HG03066 (cell line): ENCODE data around the gene STK10.

Experiments used
- ATAC-seq: cut with Tn5 transposase; IDR thresholded peaks from one replicate; pipeline ENCODE4 v1.9.1; 2021; ENCODE audit warnings: low read depth; ENCODE audit not compliant: unreplicated experiment

The STK10 gene

GRCh38 chr5:172189693-172190296 is 1.8 kb upstream of the STK10 start:
- ATAC-seq: no peak

DNA sequence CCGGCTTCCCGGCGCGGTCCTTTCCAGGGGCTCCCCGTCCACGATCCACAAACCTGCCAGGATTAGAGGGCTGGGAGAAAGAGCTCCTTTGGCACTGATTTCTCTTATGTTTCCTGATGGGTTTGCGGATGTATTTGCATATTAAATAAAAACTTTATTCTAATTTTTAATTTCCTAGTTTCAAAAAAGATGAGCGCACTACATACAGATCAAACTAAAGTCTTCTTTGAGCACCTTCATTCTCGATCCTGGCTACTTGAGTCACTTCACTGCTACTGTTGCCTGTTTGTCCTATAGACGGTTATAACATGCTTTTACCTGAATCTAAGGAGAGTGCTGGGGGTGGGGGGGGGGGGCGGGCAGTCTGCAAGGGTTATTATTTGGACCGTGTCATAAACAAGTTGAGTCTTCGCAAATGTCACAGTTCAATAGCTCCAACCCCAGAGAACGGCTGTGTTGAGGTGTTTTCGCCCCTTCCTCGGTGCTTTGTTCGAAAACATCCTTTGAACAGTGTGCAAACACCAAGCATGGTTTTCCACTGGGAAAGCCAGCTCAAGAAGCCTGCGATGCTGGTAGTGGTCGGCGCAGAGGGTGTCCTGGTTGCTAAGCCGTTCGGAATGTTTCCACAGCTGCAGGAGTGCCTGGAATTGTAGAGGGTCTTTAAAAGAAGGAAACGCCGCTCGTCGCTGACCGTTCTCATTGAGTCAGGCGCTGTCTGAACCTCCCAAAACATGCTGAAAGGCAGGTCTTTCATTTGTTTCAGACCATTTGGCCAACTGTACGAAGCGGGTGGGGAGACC is 1.1 kb upstream of the STK10 start:
- ATAC-seq: no peak

DNA sequence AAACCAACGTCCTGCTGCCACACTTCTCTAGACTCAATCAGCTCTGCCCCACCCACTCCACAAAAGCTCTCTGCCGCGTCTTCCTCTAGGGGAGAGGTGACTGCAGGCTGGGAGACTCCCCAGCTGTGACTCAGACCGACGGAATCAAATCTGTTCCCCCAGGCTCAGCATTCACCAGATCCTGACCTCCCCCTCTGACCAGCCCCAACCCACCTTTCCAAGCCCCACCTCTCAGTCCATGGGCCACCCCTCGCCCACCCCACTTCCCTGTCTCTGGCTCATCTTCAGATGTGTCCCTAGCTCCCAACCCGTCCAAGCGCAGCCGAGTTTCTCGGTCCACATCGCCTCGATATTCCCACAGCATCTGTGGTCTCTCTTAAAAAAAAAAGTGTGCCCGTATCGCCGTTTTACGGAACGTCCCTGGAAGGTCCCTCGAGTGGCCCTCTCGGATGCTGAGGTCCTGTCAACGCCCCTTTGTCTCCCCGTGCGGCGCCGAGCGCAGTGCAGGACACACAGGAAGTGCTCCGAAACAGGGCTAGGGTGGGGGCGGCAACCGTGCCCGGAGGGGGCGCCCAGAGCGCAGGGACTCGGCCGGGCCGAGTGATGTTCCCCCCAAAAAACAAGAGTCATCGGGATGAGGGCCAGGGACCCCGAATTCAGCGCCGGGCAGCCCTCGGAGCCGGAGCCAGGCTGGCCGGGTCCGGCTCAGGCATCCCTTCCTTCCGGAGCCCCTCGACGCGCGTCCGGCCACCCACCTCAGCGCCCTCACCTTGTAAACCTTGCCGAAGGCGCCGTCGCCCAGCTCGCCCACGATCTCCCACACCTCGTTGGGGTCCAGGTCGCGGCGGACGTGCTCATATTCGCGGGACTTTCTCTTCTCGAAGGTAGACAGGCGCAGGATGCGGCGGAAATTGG is 649 bp downstream of the STK10 start:
- peak; percentile 29 for ATAC-seq

- ATAC-seq: no peak
Measured at GRCh38 chr5:172186114-172186695, 1.8 kb downstream of the STK10 start.

DNA sequence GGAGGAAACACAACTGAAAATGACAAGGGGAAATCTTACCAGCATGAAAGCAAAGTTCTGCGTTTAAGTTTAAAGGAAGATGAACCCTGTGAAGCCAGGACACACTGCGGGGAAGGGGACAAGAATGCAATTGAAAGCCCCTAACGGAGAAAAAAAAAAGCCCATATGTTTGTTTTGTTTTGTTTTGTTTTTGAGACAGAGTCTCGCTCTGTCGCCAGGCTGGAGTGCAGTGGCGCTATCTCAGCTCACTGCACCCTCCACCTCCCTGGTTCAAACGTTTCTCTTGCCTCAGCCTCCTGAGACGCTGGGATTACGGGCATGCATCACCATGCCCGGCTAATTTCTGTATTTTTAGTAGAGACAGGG is 2.9 kb downstream of the STK10 start:
- ATAC-seq: no peak

DNA sequence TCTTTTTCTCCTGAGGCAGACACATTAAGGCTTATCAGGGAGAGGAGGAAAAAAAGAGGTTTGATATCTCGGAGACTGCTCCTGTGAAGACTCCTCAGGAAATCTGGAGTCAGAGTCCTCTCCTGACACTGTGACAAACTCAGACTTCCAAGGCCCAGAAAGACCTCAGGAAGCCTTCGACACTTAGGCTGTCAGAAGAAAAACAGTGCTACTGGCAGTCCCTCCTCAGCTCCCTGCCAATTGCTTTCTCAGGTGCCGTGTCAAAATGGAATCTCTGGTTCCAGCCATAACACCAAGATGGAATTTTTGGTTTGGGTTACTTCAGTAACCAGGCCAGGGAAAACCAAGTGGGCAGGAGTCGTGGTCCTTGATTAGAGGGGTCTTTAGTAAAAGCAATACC is 4.1 kb downstream of the STK10 start:
- no peak for ATAC-seq

GRCh38 chr5:172182291-172182690 is 5.7 kb downstream of the STK10 start:
- no peak for ATAC-seq

DNA sequence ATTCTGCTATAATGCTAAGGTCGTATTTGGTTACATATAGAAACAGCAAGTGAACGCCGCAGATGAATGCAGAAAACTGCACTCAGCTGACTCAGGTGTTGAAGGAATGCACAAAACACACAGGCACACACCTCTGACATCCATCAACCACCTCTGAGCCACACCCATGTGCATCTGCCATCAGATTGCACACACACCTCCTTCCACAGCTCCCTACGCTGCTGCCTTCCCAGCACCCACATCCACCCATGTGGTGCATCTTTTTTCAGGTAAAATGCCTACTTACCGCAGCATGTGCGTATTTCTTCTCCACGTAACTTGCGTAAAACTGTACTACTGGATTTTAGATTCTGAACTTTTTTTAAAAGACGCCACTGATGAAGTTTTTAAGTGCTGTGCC is 7.1 kb downstream of the STK10 start:
- no peak for ATAC-seq

- peak; percentile 33 for ATAC-seq
Measured at GRCh38 chr5:172178991-172179989, 8.7 kb downstream of the STK10 start.

DNA sequence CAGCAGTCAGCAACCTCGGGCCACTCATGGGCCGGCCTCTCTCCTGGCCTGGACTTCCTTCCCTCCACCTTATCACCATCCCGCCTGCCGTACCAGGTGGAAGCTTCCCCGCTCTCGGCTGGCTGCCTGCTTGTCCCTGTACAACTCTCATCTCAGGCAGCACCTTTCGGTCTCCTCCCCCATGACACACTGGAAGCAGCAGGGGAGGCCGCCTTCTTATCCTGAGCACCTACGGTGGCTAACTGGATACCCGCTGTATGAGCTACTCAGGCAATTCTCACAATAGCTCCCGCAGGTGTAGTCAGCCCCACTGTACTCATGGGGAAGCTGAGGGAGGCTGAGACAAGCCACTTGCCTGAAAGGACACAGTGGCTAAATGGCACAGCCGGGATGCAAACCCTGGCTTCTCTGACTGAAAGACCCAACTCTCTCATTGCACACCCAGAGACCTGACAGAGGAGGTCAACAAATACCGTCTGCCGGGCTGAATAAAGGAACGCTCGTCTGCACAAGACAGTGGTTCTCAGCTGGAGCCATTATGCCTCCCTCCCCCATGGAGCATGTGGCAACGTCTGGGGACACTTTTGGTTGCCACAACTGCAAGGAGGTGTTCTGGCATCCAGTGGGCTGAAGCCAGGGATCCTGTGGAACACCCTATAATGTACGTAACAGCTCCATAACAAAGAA is 9.6 kb downstream of the STK10 start:
- ATAC-seq: no peak

- ATAC-seq: no peak
Measured at GRCh38 chr5:172177176-172177575, 10.8 kb downstream of the STK10 start.

DNA sequence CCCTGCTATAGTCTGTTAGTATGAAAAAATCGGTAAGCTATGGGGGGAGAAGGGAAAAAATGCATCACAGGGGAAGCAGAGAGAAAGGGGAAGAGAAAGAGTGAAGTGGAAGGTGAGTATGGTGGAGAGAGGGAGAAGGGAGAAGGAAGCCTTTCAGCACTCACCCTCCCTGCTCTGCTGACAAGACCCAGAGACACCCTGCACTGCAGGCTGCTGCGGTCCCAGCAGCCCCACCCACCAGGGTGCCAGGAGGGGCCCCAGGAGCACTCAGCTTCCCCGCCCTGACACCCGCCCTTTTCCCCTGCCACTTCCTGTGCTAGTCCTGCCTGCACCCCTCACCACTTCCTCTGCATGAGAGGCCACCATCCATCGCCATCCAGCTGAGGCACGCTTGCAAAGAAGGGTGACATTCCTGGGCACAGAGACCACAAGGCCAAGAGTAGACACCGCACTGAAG is 12.7 kb downstream of the STK10 start:
- peak; percentile 67 for ATAC-seq

DNA sequence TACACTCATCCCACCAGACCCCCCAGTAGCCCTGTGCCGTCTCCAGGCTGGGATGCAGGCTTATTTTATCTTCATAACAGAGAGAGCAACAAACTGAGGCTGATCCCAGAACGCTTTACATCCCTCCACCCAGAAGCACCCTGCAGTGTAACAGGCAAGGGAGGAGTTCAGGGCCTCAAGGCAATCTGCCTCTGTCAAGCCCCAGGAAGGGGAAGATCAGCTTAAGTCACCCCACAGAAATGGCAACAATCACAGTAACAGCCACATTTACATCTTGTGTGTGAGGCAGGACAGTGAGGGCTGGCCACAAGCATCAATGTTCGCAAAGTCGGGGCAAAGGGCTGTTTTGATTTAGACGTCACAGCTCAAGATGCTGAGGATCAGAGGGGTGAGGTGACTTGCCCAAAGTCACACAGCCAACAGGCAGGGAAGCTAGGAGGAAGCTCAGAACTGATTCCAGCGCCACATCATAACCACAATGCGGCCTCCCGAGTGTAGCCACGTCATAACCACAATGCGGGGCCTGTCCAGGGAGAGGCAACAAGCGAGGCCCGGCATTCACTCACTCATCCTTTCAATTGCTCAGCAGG is 14.4 kb downstream of the STK10 start:
- no peak for ATAC-seq

GRCh38 chr5:172172912-172173563 is 15.0 kb downstream of the STK10 start:
- ATAC-seq: no peak

DNA sequence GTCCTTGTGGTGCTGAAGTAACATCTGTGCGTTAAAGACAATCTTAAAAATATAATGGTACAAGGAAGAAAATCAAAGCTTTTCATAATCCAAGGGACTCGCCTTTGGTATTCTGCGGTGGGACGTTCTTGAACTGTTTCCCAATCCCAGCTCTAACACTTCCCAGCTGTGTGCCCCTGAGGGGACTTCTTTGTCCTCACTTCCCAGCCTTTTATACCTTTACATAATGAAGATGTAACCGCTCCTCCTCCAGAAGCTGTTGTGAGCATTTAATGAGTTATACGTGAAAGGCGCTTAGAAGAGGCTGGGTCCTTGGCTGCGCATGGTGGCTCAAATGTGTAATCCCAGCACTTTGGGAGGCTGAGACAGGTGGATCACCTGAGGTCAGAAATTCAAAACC is 16.9 kb downstream of the STK10 start:
- ATAC-seq: no peak

DNA sequence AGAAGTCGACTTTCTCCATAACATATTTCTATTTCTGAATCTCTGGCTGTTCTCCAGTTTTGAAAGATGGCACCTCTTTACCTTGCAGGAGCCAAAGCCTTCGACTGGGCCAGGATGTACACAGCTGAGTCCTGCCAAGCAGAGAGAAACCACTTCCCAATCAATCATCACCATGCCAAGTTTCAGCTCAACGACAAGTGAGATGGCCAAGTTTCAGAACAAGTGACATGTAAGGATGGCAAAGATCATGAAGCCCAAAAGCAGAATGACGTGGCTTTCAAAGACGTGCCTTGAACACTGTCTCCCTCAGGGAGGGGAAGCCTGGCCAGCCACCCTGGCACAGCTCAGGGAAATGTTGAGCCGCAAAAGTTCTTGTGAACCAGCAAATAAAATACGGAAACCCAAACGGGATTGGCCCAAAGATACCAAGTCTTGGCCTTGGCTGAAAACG is 17.7 kb downstream of the STK10 start:
- no peak for ATAC-seq

- ATAC-seq: no peak
Measured at GRCh38 chr5:172169216-172169615, 18.8 kb downstream of the STK10 start.

GRCh38 chr5:172168311-172168710 is 19.7 kb downstream of the STK10 start:
- no peak for ATAC-seq
